Vagina (tissue), 2 donors: ENCODE results near the gene MSH3. TPM values are rescaled to one million over a fixed set of nuclear protein-coding genes. Genes with fewer than 3 reads are reported as not detected.
A peak's percentile ranks its signal among the peaks of the same experiment; 100 is the strongest.
"Not testable (repeated sequence)": the region's sequence is repeated elsewhere in the genome, so short reads cannot be mapped to it uniquely, and the experiment has no call there.

Experiments used
- DNase-seq, 2 donors: peaks; one replicate each; pipeline ENCODE4 v3.0.0-alpha.2; 2017; ENCODE audit errors: extremely low spot score in 2 of 2
- H3K27ac ChIP-seq: fragments of 200-600 bp; sonication (generic); one replicate; pipeline ENCODE4 v1.5.1; 2019
- H3K27me3 ChIP-seq: fragments of 200-600 bp; sonication (generic); one replicate; pipeline ENCODE4 v1.5.1; 2019
- H3K36me3 ChIP-seq, 2 donors: fragments of 200-600 bp; sonication (generic); one replicate each; pipeline ENCODE4 v1.5.1; 2017 to 2019
- H3K4me1 ChIP-seq: fragments of 200-600 bp; sonication (generic); one replicate; pipeline ENCODE4 v1.5.1; 2019
- H3K4me3 ChIP-seq, 2 donors: fragments of 200-600 bp; sonication (generic); 1 replicate in 1 of 2; 2 replicates in 1 of 2; pipeline ENCODE4 v1.5.1; 2016 to 2019
- H3K9me3 ChIP-seq: fragments of 200-600 bp; sonication (generic); one replicate; pipeline ENCODE4 v1.5.1; 2019
- POLR2A ChIP-seq, 2 donors: fragments of 450-650 bp; IDR thresholded peaks; one replicate each; pipeline ENCODE4 v1.6.1; 2017; ENCODE audit warnings: antibody characterized with exemption in 2 of 2, mild to moderate bottlenecking in 2 of 2, moderate library complexity in 2 of 2
- POLR2AphosphoS5 ChIP-seq, 2 donors: sonication (generic); formaldehyde crosslinking; IDR thresholded peaks; one replicate each; pipeline ENCODE4 v1.9.0; 2017; ENCODE audit warnings: antibody characterized with exemption in 2 of 2, mild to moderate bottlenecking in 2 of 2, low read depth in 1 of 2; ENCODE audit not compliant: insufficient read depth in 1 of 2
- intact Hi-C: fragments of 100-400 bp; cut with DNase I; formaldehyde crosslinking; loops from one replicate; pipeline ENCODE4 v1.15.1; 2023
- total RNA-seq: library from RNA; depleted of rRNA; stranded (reverse); fragments of >200 nt; gene quantifications from one replicate; pipeline ENCODE4 v1.2.3, GENCODE V29; 2016
- TF ChIP-seq, protein P1 (sequence below), 3 experiments: fragments of 450-650 bp in 2 of 3; fragments of 200-600 bp in 1 of 3; sonication (generic) in 1 of 3; IDR thresholded peaks; one replicate each; pipeline ENCODE4 v1.5.1; 2017 to 2019; ENCODE audit warnings: antibody characterized with exemption in 3 of 3, mild to moderate bottlenecking in 2 of 3, moderate library complexity in 2 of 3

Gene MSH3
- total RNA-seq, 1 donor from 2014 or later: 30.0 TPM

GRCh38 chr5:80820685-80821084, 166.2 kb downstream of the MSH3 start:
- TF ChIP-seq, protein P1, sequence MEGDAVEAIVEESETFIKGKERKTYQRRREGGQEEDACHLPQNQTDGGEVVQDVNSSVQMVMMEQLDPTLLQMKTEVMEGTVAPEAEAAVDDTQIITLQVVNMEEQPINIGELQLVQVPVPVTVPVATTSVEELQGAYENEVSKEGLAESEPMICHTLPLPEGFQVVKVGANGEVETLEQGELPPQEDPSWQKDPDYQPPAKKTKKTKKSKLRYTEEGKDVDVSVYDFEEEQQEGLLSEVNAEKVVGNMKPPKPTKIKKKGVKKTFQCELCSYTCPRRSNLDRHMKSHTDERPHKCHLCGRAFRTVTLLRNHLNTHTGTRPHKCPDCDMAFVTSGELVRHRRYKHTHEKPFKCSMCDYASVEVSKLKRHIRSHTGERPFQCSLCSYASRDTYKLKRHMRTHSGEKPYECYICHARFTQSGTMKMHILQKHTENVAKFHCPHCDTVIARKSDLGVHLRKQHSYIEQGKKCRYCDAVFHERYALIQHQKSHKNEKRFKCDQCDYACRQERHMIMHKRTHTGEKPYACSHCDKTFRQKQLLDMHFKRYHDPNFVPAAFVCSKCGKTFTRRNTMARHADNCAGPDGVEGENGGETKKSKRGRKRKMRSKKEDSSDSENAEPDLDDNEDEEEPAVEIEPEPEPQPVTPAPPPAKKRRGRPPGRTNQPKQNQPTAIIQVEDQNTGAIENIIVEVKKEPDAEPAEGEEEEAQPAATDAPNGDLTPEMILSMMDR (IDR thresholded peaks at IDR 0.05): no peak
- Histone ChIP-seq H3K9me3 (no peaks in the 10 kb centered on the region), H3K27ac (no peak overlapping the region), H3K4me1 (peaks cover 2% of the 10 kb centered on the region), H3K27me3 (no peaks in the 10 kb centered on the region), H3K36me3 (no peaks in the 10 kb centered on the region), H3K4me3 (no peak overlapping the region)
- DNase-seq: no peak
- intact Hi-C loops: no loop called here

DNA sequence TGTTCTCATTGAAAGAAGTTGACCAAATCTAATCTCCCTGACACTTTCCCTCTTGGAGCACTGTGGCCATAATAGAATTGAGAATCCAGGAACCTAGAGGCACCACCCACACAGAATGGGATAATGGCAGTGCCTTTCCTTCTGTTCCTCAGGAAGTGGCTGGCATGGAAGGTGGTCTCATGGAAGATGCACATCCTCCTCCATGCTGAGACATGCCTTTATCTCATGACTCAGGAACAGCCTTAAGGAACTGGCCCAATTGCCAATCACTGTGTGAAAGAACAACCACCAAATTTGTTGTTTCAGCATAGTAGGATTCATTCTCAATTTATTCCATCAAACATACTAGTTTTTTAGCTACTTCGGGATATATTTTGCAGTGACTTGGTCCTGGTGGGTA, 168.2 kb downstream of the MSH3 start:
- no peak overlapping the region for H3K27ac ChIP-seq
- H3K4me1 ChIP-seq: peaks cover 7% of the 10 kb centered on the region
- H3K36me3 ChIP-seq: no peaks in the 10 kb centered on the region
- H3K9me3 ChIP-seq: no peaks in the 10 kb centered on the region
- H3K27me3 ChIP-seq: no peaks in the 10 kb centered on the region
- TF ChIP-seq POLR2A (IDR thresholded peaks at IDR 0.05): no peak
- TF ChIP-seq POLR2AphosphoS5 (IDR thresholded peaks at IDR 0.05; ENCODE audit: insufficient read depth in 1 of 2, low read depth in 1 of 2): no peak
- TF ChIP-seq, protein P1 (IDR thresholded peaks at IDR 0.05): no peak
- no peak overlapping the region for H3K4me3 ChIP-seq
- intact Hi-C loops: no loop called here
- no peak for DNase-seq

- H3K36me3 ChIP-seq, H3K9me3 ChIP-seq, H3K27ac ChIP-seq, intact Hi-C loops, H3K4me3 ChIP-seq, H3K27me3 ChIP-seq, DNase-seq, H3K4me1 ChIP-seq: not testable (repeated sequence)
These were observed 169.7 kb downstream of the MSH3 start for GRCh38 chr5:80824159-80824558.

DNA sequence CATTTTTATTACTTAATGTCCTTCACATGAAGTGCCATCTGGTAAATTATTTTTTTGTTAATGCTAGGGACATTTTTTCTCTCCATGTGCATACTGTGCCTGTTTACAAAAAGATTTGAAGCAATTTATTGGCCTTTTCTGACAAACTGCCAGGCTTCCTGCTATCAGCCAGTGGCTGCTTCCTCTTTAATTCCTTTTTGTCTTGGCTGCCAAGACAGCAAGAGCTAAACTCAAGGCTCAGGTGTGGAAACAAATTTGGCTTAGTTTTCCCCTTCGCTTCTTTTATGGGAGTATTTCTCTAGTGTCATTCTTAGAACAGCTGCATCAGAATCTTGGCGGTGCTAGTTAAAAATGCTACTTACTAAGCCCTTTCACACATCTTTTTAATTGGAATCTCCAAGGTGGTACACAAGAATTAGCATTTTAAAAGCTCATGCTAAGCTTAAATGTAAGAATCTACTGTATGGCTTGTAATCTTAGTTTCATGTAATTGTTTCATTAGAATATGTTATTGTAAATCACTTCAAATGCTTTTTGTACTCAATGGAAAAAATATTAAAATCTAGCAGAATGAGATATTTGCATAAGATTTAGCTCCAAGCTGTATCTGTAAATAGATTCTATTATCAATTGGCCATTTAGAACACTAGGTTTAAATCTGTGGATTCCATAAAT, 171.5 kb downstream of the MSH3 start:
- H3K27ac ChIP-seq: no peak overlapping the region
- TF ChIP-seq POLR2AphosphoS5 (IDR thresholded peaks at IDR 0.05; ENCODE audit: insufficient read depth in 1 of 2, low read depth in 1 of 2) (peak in 1 of 2 donors; percentile 10), POLR2A (IDR thresholded peaks at IDR 0.05) (no peak)
- TF ChIP-seq, protein P1 (IDR thresholded peaks at IDR 0.05): no peak
- peaks cover 0 to 5% of the 10 kb centered on the region in 2 donors for H3K36me3 ChIP-seq
- intact Hi-C loops: no loop called here
- no peak for DNase-seq
- H3K4me3 ChIP-seq: no peak overlapping the region
- peaks cover 7% of the 10 kb centered on the region for H3K4me1 ChIP-seq
- no peaks in the 10 kb centered on the region for H3K9me3 ChIP-seq
- no peaks in the 10 kb centered on the region for H3K27me3 ChIP-seq

DNA sequence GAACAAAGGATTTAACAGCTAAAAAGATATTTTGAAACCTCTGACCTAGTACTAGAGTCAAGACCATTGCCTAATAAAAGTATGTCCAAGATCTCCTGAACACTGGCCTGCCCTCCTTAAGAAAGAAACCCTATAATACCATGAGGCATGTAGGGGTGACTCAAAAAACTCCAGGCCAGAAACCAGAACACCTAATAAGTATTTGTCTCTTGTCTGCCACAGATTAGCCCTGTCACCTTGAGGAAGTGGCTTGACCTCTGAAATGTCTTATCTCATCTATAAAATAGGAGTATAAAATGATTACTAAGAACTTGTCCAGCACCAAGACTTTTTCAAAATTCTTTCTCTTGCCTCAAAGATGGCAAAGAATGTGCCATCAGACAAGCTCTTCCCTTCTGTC, 180.3 kb downstream of the MSH3 start:
- TF ChIP-seq, protein P1 (IDR thresholded peaks at IDR 0.05): no peak
- TF ChIP-seq POLR2AphosphoS5 (IDR thresholded peaks at IDR 0.05; ENCODE audit: insufficient read depth in 1 of 2, low read depth in 1 of 2): no peak
- TF ChIP-seq POLR2A (IDR thresholded peaks at IDR 0.05): no peak
- H3K36me3 ChIP-seq: no peaks in the 10 kb centered on the region
- DNase-seq: no peak
- H3K4me3 ChIP-seq: no peak overlapping the region
- intact Hi-C loops: no loop called here
- H3K4me1 ChIP-seq: no peaks in the 10 kb centered on the region
- no peaks in the 10 kb centered on the region for H3K9me3 ChIP-seq
- H3K27me3 ChIP-seq: no peaks in the 10 kb centered on the region
- no peak overlapping the region for H3K27ac ChIP-seq
